Activated CD4-positive, alpha-beta T cell treated with anti-CD3 and anti-CD28 coated beads for 48 hours (primary cell): ENCODE data around the gene NUP62CL.

Experiments
- DNase-seq: peaks from one replicate; pipeline ENCODE4 v3.0.0-alpha.2; 2020

The NUP62CL gene

GRCh38 chrX:107146670-107147069 lies 59.6 kb downstream of the NUP62CL start:
- DNase-seq = no peak

GRCh38 chrX:107135965-107136307 lies 70.3 kb downstream of the NUP62CL start:
- no peak for DNase-seq

GRCh38 chrX:107135049-107135964 lies 70.9 kb downstream of the NUP62CL start:
- peak; percentile 28 for DNase-seq

GRCh38 chrX:107123750-107124149 lies 82.5 kb downstream of the NUP62CL start:
- DNase-seq = no peak

GRCh38 chrX:107119283-107119682 lies 87.0 kb downstream of the NUP62CL start:
- DNase-seq = no peak

- peak; percentile 78 for DNase-seq
These were observed 87.7 kb downstream of the NUP62CL start, which contains the start of gene RBM41 for GRCh38 chrX:107118322-107119147. RBM41 (minus strand) TSS chrX:107118822; CDS start chrX:107118773, 49 bp downstream.

GRCh38 chrX:107117993-107118321 lies 88.3 kb downstream of the NUP62CL start:
- DNase-seq = no peak

GRCh38 chrX:107107459-107107858 lies 98.8 kb downstream of the NUP62CL start:
- no peak for DNase-seq

- DNase-seq = no peak
These were observed 103.3 kb downstream of the NUP62CL start for GRCh38 chrX:107102980-107103379.

- no peak for DNase-seq
These were observed 130.1 kb downstream of the NUP62CL start for GRCh38 chrX:107076158-107076557.
